Right atrium auricular region (tissue), 2 donors: ENCODE data around the gene WDR4. TPM values are rescaled to one million over a fixed set of nuclear protein-coding genes. Genes with fewer than 3 reads are reported as not detected.
"Not testable (repeated sequence)": the region's sequence is repeated elsewhere in the genome, so short reads cannot be mapped to it uniquely, and the experiment has no call there.

ENCODE experiments used
- DNase-seq: peaks from one replicate; pipeline ENCODE4 v3.0.0-alpha.2; 2019; ENCODE audit warnings: low spot score
- H3K27ac ChIP-seq, 2 donors: fragments of 200-600 bp; sonication (generic); 1 replicate in 1 of 2; 2 replicates in 1 of 2; pipeline ENCODE4 v1.5.1; 2016 to 2019
- H3K27me3 ChIP-seq, 2 donors: fragments of 200-600 bp; sonication (generic); one replicate each; pipeline versions ENCODE4 v1.5.1 to v1.6.0; 2017 to 2019
- H3K36me3 ChIP-seq: fragments of 200-600 bp; sonication (generic); one replicate; pipeline ENCODE4 v1.5.1; 2016
- H3K4me1 ChIP-seq, 2 donors: fragments of 200-600 bp; sonication (generic); one replicate each; pipeline versions ENCODE4 v1.5.1 to v1.6.0; 2017 to 2019
- H3K4me3 ChIP-seq, 2 donors: fragments of 200-600 bp; sonication (generic); 1 replicate in 1 of 2; 2 replicates in 1 of 2; pipeline ENCODE4 v1.5.1; 2017 to 2019; ENCODE audit warnings: mild to moderate bottlenecking in 1 of 2, moderate library complexity in 1 of 2
- H3K9me3 ChIP-seq, 2 donors: fragments of 200-600 bp; sonication (generic); one replicate each; pipeline ENCODE4 v1.5.1; 2019
- total RNA-seq, 2 donors: library from RNA; depleted of rRNA; stranded (reverse); fragments of >200 nt; gene quantifications; one replicate each; pipeline ENCODE4 v1.1.0, GENCODE V29; 2016
- TF ChIP-seq, protein P1 (sequence below), 2 donors: fragments of 200-600 bp; sonication (generic); IDR thresholded peaks; one replicate each; pipeline ENCODE4 v1.5.1; 2019; ENCODE audit warnings: antibody characterized with exemption in 2 of 2

The WDR4 gene
- total RNA-seq, 2 donors from 2014 or later, result 1.7 to 4.8 TPM

DNA sequence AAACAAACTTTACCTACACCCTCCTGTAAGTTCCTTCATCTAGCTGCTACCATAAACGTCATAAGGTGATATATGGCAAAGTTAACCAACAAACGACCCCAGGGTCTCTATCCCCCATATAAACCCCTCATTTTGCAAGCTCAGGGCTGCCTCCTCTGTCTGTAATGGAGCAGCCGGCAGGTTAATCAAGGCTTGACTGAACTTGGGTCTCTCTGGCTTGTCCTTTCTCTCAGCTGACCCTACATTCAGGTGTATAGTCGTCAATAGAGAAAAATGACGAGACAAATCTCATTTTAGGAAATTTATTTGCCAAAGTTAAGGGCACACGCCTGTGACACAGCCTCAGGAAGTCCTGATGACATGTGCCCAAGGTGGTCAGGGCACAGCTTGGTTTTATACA lies 67.4 kb downstream of the WDR4 start:
- Histone ChIP-seq H3K27ac (no peak overlapping the region), H3K4me3 (no peak overlapping the region), H3K4me1 (no peaks in the 10 kb centered on the region), H3K27me3 (no peaks in the 10 kb centered on the region), H3K9me3 (no peaks in the 10 kb centered on the region), H3K36me3 (no peaks in the 10 kb centered on the region)
- DNase-seq, result no peak
- TF ChIP-seq, protein P1, sequence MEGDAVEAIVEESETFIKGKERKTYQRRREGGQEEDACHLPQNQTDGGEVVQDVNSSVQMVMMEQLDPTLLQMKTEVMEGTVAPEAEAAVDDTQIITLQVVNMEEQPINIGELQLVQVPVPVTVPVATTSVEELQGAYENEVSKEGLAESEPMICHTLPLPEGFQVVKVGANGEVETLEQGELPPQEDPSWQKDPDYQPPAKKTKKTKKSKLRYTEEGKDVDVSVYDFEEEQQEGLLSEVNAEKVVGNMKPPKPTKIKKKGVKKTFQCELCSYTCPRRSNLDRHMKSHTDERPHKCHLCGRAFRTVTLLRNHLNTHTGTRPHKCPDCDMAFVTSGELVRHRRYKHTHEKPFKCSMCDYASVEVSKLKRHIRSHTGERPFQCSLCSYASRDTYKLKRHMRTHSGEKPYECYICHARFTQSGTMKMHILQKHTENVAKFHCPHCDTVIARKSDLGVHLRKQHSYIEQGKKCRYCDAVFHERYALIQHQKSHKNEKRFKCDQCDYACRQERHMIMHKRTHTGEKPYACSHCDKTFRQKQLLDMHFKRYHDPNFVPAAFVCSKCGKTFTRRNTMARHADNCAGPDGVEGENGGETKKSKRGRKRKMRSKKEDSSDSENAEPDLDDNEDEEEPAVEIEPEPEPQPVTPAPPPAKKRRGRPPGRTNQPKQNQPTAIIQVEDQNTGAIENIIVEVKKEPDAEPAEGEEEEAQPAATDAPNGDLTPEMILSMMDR (IDR thresholded peaks at IDR 0.05), result no peak

DNA sequence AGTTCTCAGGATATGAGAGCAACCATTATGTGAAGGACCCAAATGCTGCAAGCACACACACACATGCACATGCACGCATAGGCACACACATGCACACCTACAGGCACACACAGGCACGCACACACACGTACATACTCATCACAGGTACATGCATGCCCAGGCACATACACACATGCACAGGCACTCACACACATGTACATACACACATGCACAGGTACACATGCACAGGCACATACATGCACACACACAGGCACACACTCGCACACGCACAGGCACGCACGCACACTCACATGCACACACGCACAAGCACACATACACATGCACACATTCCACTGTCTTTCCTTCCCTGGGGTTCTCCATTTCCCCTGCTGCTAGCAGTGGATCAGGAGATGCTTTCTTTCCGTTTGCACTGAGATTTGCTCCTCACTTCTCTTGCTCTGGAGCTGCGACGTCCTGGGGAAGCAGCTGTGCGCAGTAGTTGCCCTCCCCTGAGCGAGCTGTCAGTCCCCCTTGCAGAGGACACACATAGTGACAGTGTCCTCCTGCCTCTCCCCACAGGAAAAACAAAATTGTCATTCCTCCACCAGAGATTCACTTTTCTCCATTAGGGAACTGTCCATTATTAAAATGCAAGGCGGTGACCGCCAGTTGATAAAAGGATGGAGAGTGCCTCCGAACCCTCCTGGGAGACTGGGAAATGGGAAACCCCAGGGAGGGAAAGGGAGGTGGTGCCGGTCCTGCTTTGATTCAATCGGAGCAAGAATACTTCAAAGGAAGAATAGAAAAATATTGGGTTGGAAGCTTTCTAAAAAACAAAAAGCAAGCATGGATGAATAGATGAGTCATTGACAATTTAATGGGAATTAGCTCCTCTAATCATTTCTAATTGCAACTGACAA lies 69.5 kb downstream of the WDR4 start:
- TF ChIP-seq, protein P1 (IDR thresholded peaks at IDR 0.05), result no peak
- H3K27me3 ChIP-seq, result no peaks in the 10 kb centered on the region

DNA sequence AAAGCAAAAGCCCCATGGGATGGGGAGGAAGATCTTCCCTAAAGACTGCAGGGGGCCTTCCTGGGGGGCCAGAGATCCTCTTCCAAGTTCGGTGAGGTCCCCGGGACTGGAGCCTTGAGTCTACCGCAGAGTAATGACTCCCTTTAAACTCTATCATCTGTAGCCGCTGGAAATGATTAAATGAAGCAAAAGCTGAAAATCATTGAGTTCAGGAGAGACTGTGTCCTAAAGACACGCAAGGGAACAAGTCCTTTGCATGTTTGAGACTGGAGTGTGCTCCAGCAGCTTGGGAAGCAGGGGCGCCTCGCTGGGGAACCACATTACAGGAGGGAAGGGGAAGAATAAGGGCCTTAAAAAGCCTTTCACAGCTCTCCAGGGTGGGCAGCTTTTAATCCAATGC lies 70.2 kb downstream of the WDR4 start:
- TF ChIP-seq, protein P1 (IDR thresholded peaks at IDR 0.05), result no peak
- H3K36me3 ChIP-seq, result no peaks in the 10 kb centered on the region

More for the DNA sequence above, 69.5 kb downstream of the WDR4 start:
- H3K27ac ChIP-seq, result no peak overlapping the region
- H3K36me3 ChIP-seq, result no peaks in the 10 kb centered on the region
- H3K4me3 ChIP-seq, result no peak overlapping the region
- H3K9me3 ChIP-seq, result no peaks in the 10 kb centered on the region
- no peak for DNase-seq
- no peaks in the 10 kb centered on the region for H3K4me1 ChIP-seq

GRCh38 chr21:42807938-42808613 lies 71.3 kb downstream of the WDR4 start:
- H3K9me3 ChIP-seq, result no peaks in the 10 kb centered on the region
- TF ChIP-seq, protein P1 (IDR thresholded peaks at IDR 0.05), result no peak
- H3K27me3 ChIP-seq, result no peaks in the 10 kb centered on the region
- no peaks in the 10 kb centered on the region for H3K36me3 ChIP-seq
- H3K4me3 ChIP-seq, result no peak overlapping the region
- H3K4me1 ChIP-seq, result no peaks in the 10 kb centered on the region
- H3K27ac ChIP-seq, result no peak overlapping the region
- no peak for DNase-seq

More for the DNA sequence above, 70.2 kb downstream of the WDR4 start:
- Histone ChIP-seq H3K9me3 (no peaks in the 10 kb centered on the region), H3K27ac (no peak overlapping the region), H3K27me3 (no peaks in the 10 kb centered on the region), H3K4me1 (no peaks in the 10 kb centered on the region), H3K4me3 (no peak overlapping the region)
- no peak for DNase-seq

GRCh38 chr21:42807293-42807895 lies 71.9 kb downstream of the WDR4 start:
- H3K27ac ChIP-seq, H3K36me3 ChIP-seq, H3K9me3 ChIP-seq, H3K4me1 ChIP-seq, H3K4me3 ChIP-seq, DNase-seq, H3K27me3 ChIP-seq: not testable (repeated sequence)
